Astrocyte of the cerebellum (primary cell): ENCODE measurements around the gene GPR4.
A peak's percentile ranks its signal among the peaks of the same experiment; 100 is the strongest.

ENCODE experiments used
- DNase-seq: peaks from one replicate; pipeline ENCODE4 v3.0.0-alpha.2; 2011; ENCODE audit warnings: low read depth
- H3K4me3 ChIP-seq: 2 replicates; pipeline ENCODE4 v1.5.1; 2011; ENCODE audit warnings: mild to moderate bottlenecking, low read depth, low read length, moderate library complexity
- in situ Hi-C: cut with HindIII; loops from 2 replicates; pipeline ENCODE4 v1.10.0; 2017; ENCODE audit warnings: low sequenced_read_pairs
- TF ChIP-seq, protein P1 (sequence below): IDR thresholded peaks from 2 replicates; pipeline ENCODE4 v1.5.1; 2012; ENCODE audit warnings: low read length, low read depth, moderate library complexity, mild to moderate bottlenecking; ENCODE audit errors: missing control alignments

Gene GPR4

DNA sequence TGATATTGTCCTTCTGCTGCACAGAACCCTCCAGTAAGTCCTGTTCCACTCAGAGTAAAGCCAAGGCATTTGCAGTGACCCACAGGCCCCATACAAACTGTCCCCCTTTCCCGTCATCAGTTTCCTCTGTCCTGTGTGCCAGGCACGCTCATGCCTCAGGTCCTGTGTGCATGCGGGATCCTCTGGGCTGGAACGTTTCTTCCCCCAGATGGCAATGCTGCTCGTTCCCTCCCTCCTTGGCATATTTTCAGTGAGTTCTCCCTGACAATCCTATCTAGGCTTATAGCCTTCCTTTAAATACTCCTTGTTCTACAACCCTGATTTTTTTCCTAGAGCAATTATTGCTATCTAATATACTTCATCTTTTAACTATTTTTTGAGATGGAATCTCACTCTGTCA, 23.2 kb downstream of the GPR4 start:
- no peak for DNase-seq
- TF ChIP-seq, protein P1, sequence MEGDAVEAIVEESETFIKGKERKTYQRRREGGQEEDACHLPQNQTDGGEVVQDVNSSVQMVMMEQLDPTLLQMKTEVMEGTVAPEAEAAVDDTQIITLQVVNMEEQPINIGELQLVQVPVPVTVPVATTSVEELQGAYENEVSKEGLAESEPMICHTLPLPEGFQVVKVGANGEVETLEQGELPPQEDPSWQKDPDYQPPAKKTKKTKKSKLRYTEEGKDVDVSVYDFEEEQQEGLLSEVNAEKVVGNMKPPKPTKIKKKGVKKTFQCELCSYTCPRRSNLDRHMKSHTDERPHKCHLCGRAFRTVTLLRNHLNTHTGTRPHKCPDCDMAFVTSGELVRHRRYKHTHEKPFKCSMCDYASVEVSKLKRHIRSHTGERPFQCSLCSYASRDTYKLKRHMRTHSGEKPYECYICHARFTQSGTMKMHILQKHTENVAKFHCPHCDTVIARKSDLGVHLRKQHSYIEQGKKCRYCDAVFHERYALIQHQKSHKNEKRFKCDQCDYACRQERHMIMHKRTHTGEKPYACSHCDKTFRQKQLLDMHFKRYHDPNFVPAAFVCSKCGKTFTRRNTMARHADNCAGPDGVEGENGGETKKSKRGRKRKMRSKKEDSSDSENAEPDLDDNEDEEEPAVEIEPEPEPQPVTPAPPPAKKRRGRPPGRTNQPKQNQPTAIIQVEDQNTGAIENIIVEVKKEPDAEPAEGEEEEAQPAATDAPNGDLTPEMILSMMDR: no peak
- in situ Hi-C loops: no loop called here
- H3K4me3 ChIP-seq: no peak overlapping the region

DNA sequence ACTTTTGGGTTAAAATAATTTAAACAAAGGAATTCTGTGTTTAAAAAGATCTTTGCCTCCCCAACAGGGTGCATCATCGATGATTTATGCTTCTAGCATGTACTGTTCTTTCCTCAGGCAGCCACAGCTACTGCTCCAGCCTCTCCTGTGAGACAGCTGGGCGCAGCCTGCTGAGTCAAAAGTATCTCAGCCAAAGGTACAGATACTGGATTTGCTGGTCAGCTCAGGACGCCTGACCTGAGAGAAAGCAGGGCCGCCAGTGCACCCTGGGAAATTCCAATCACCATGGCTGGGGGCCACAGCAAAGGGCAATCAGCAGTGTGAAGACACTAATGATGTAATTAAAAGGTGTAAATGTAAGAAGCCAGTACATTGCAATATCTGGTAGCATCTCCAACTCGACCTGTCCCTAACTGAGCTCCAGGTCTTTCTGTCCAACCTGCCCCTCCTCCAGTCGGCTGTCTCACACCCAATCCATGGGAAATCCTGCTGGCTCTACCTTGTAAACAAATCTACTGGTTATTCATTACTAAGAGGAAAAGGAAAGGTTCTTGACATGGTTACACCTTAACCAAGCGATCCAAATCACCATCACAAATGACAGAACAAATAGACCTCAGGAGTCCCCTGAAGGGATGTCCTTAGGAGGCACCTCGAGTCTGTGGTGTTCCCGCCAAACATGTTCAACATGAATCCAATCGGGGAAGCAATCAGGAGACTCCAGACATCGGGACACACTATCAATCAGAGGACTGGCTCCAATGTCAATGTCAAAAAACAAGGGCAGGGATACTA, 24.7 kb downstream of the GPR4 start:
- TF ChIP-seq, protein P1: no peak
- peak; percentile 76 for DNase-seq
- in situ Hi-C loops: no loop called here
- no peak overlapping the region for H3K4me3 ChIP-seq

GRCh38 chr19:45576682-45577081, 25.3 kb downstream of the GPR4 start:
- no peak overlapping the region for H3K4me3 ChIP-seq
- TF ChIP-seq, protein P1: no peak
- no peak for DNase-seq
- in situ Hi-C loops: no loop called here

DNA sequence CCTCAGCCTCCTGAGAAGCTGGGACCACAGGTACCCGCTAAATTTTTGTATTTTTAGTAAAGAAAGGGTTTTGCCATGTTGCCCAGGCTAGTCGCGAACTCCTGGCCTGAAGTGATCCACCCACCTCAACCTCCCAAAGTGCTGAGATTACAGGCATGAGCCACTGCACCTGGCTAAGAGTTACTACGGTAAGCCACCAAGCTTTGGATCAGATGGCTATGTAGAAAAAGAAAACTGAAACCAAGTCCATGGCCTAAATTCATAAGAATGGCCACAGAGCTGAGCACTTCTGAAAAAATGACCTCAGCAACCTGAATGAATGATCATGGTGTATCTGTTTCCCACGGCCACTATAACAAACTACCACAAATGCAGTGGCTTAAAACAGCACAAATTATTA, 26.8 kb downstream of the GPR4 start:
- no peak overlapping the region for H3K4me3 ChIP-seq
- DNase-seq: no peak
- in situ Hi-C loops: no loop called here
- TF ChIP-seq, protein P1: no peak

- in situ Hi-C loops: no loop called here
- H3K4me3 ChIP-seq: no peak overlapping the region
- DNase-seq: no peak
- TF ChIP-seq, protein P1: no peak
Measured at GRCh38 chr19:45574526-45574925, 27.5 kb downstream of the GPR4 start.

GRCh38 chr19:45571457-45572220, 30.4 kb downstream of the GPR4 start:
- DNase-seq: no peak
- in situ Hi-C loops: no loop called here

More at GRCh38 chr19:45571457-45572220, 30.4 kb downstream of the GPR4 start:
- no peak overlapping the region for H3K4me3 ChIP-seq
- TF ChIP-seq, protein P1: no peak
